A549 (cell line): ENCODE results near the gene VGLL3. TPM values are rescaled to one million over a fixed set of nuclear protein-coding genes. Genes with fewer than 3 reads are reported as not detected.

ENCODE experiments used
- ATAC-seq, 2 experiments: fragments of 200-7000 bp in 1 of 2; fragments of >200 bp in 1 of 2; cut with Nextera tagmentation in 1 of 2; cut with Tn5 transposase in 1 of 2; 3 replicates each; pipeline versions ENCODE4 v1.8.0 to v1.9.1; 2018 to 2020; ENCODE audit warnings: mild to moderate bottlenecking in 1 of 2, moderate library complexity in 1 of 2
- CTCF ChIA-PET: fragments of 300-600 bp; sonication (Branson Sonifier 250); formaldehyde crosslinking; extraction: SDS; loops from one replicate; lab custom pipeline; 2021; ENCODE audit warnings: antibody characterized with exemption, inconsistent platforms; lab: Yijun Ruan, JAX
- POLR2A ChIA-PET: fragments of 350-600 bp; formaldehyde crosslinking; extraction: SDS; loops from one replicate; lab custom pipeline; 2021; ENCODE audit warnings: antibody characterized with exemption, inconsistent platforms; lab: Yijun Ruan, JAX
- DNase-seq, 2 experiments: peaks; one replicate each; pipeline versions ENCODE4 v3.0.0 to v3.0.0-alpha.2; 2011 to 2016; ENCODE audit warnings: low read depth in 1 of 2, low spot score in 1 of 2
- FAIRE-seq: peaks from 2 replicates; lab custom pipeline; 2011; peaks lifted over from hg19 to GRCh38; lab: Jason Lieb, UNC
- H3K27ac ChIP-seq, 2 experiments: fragments of >200 bp; sonication (Bioruptor Twin); formaldehyde crosslinking; 3 replicates each; pipeline ENCODE4 v1.5.1; 2016 to 2017
- H3K4me1 ChIP-seq: fragments of >200 bp; sonication (Bioruptor Twin); formaldehyde crosslinking; 3 replicates; pipeline ENCODE4 v1.6.1; 2016
- H3K4me2 ChIP-seq: fragments of >200 bp; sonication (Bioruptor Twin); formaldehyde crosslinking; 3 replicates; pipeline ENCODE4 v1.6.1; 2016
- H3K4me3 ChIP-seq: fragments of >200 bp; sonication (Bioruptor Twin); formaldehyde crosslinking; 3 replicates; pipeline ENCODE4 v1.5.1; 2016
- H3K9me3 ChIP-seq: fragments of >200 bp; sonication (Bioruptor Twin); formaldehyde crosslinking; 3 replicates; pipeline ENCODE4 v1.6.1; 2016
- BCL3 ChIP-seq: fragments of >200 bp; sonication (Bioruptor Twin); formaldehyde crosslinking; IDR thresholded peaks from 3 replicates; pipeline ENCODE4 v1.6.1; 2016
- CBX2 ChIP-seq: fragments of 200-600 bp; sonication (generic); IDR thresholded peaks from 2 replicates; pipeline ENCODE4 v1.6.1; 2016; ENCODE audit warnings: low read depth, mild to moderate bottlenecking, borderline replicate concordance
- CEBPB ChIP-seq, 2 experiments: fragments of >200 bp in 1 of 2; sonication (Bioruptor Twin) in 1 of 2; formaldehyde crosslinking in 1 of 2; IDR thresholded peaks; 2 replicates each; pipeline ENCODE4 v1.6.1; 2012 to 2016
- CHD2 ChIP-seq: fragments of 150-350 bp; IDR thresholded peaks from 2 replicates; pipeline ENCODE4 v1.6.1; 2014; ENCODE audit warnings: low read length; ENCODE audit not compliant: partially characterized antibody
- CTCF ChIP-seq: fragments of >200 bp; sonication (Bioruptor Twin); formaldehyde crosslinking; IDR thresholded peaks from 3 replicates; pipeline ENCODE4 v1.5.1; 2016
- EP300 ChIP-seq, 2 experiments: fragments of >200 bp; sonication (Bioruptor Twin); formaldehyde crosslinking; IDR thresholded peaks; 2 replicates in 1 of 2; 3 replicates in 1 of 2; pipeline ENCODE4 v1.6.1; 2016 to 2017
- HDAC2 ChIP-seq: fragments of 200-600 bp; sonication (generic); IDR thresholded peaks from 2 replicates; pipeline ENCODE4 v1.6.1; 2016
- HOXA7 ChIP-seq: fragments of 250-450 bp; sonication (Bioruptor Pico); IDR thresholded peaks from 2 replicates; pipeline ENCODE4 v1.5.0; 2020; ENCODE audit warnings: mild to moderate bottlenecking, moderate library complexity
- JUN ChIP-seq, 2 experiments: fragments of >200 bp; sonication (Bioruptor Twin); formaldehyde crosslinking; IDR thresholded peaks; 2 replicates in 1 of 2; 3 replicates in 1 of 2; pipeline ENCODE4 v1.6.1; 2016 to 2017
- JUNB ChIP-seq: fragments of >200 bp; sonication (Bioruptor Twin); formaldehyde crosslinking; IDR thresholded peaks from 2 replicates; pipeline ENCODE4 v1.6.1; 2016
- KDM1A ChIP-seq: fragments of 200-600 bp; sonication (generic); IDR thresholded peaks from 2 replicates; pipeline ENCODE4 v1.6.1; 2016; ENCODE audit warnings: low read depth, mild to moderate bottlenecking
- KDM5A ChIP-seq: fragments of 200-600 bp; sonication (generic); IDR thresholded peaks from 2 replicates; pipeline ENCODE4 v1.6.1; 2016; ENCODE audit warnings: antibody characterized with exemption, mild to moderate bottlenecking
- MAFK ChIP-seq: fragments of 450-650 bp; IDR thresholded peaks from 2 replicates; pipeline ENCODE4 v1.6.1; 2014; ENCODE audit not compliant: partially characterized antibody
- MAZ ChIP-seq: fragments of 150-350 bp; IDR thresholded peaks from 2 replicates; pipeline ENCODE4 v1.6.1; 2014; ENCODE audit warnings: antibody characterized with exemption, low read depth, low read length, borderline replicate concordance
- NR3C1 ChIP-seq: fragments of >200 bp; sonication (Bioruptor Twin); formaldehyde crosslinking; IDR thresholded peaks from 3 replicates; pipeline ENCODE4 v1.6.1; 2017
- PHF8 ChIP-seq: fragments of 200-600 bp; sonication (generic); IDR thresholded peaks from 2 replicates; pipeline ENCODE4 v1.6.1; 2016; ENCODE audit warnings: low read depth, mild to moderate bottlenecking, antibody characterized with exemption, moderate library complexity, borderline replicate concordance
- POLR2A ChIP-seq: IDR thresholded peaks from 2 replicates; pipeline ENCODE4 v1.6.1; 2012; ENCODE audit warnings: mild to moderate bottlenecking, low read length
- POLR2AphosphoS2 ChIP-seq: conservative IDR thresholded peaks from 2 replicates; pipeline ENCODE4 v1.6.1; 2012; ENCODE audit warnings: low read length, improper control_type of control experiment, inconsistent platforms
- RAD21 ChIP-seq, 2 experiments: fragments of >200 bp in 1 of 2; sonication (Bioruptor Twin) in 1 of 2; formaldehyde crosslinking in 1 of 2; IDR thresholded peaks in 1 of 2; conservative IDR thresholded peaks in 1 of 2; 2 replicates in 1 of 2; 3 replicates in 1 of 2; pipeline ENCODE4 v1.6.1; 2012 to 2018; ENCODE audit warnings: inconsistent platforms in 1 of 2
- RARB ChIP-seq: fragments of 250-450 bp; sonication (Bioruptor Pico); IDR thresholded peaks from 2 replicates; pipeline ENCODE4 v1.8.0; 2021; ENCODE audit warnings: mild to moderate bottlenecking, moderate library complexity
- REST ChIP-seq: fragments of 200-600 bp; sonication (generic); IDR thresholded peaks from 2 replicates; pipeline ENCODE4 v1.6.1; 2016; ENCODE audit warnings: antibody characterized with exemption, mild to moderate bottlenecking, moderate library complexity
- RNF2 ChIP-seq: fragments of 200-600 bp; sonication (generic); IDR thresholded peaks from 2 replicates; pipeline ENCODE4 v1.6.1; 2016; ENCODE audit warnings: low read depth, mild to moderate bottlenecking, antibody characterized with exemption, moderate library complexity, borderline replicate concordance
- SMC3 ChIP-seq: fragments of >200 bp; sonication (Bioruptor Twin); formaldehyde crosslinking; IDR thresholded peaks from 3 replicates; pipeline ENCODE4 v1.6.1; 2018; ENCODE audit warnings: inconsistent platforms
- TP53 ChIP-seq: fragments of 250-450 bp; sonication (Bioruptor Pico); IDR thresholded peaks from 2 replicates; pipeline ENCODE4 v1.5.0; 2021; ENCODE audit warnings: mild to moderate bottlenecking, moderate library complexity
- ZNF302 ChIP-seq: fragments of 250-450 bp; sonication (Bioruptor Pico); IDR thresholded peaks from 2 replicates; pipeline ENCODE4 v1.9.0; 2021; ENCODE audit warnings: inconsistent platforms, mild to moderate bottlenecking, moderate library complexity
- WGBS: methylation state at CpG from one replicate; pipeline ENCODE4 v1.1.6; 2017; ENCODE audit errors: missing lambda C conversion rate; 5-methylcytosine and 5-hydroxymethylcytosine counted together
- polyA plus RNA-seq, 4 experiments: library from polyadenylated mRNA; depleted of rRNA in 3 of 4; stranded (reverse); fragments of >200 nt; fragmentation: RNase III in 1 of 4; extraction: RNeasy Plus Mini Kit Qiagen cat#74134 plus additional on column Dnase treatment in 1 of 4; gene quantifications; 2 replicates in 3 of 4; 3 replicates in 1 of 4; pipeline ENCODE4 v1.2.3, GENCODE V29; 2011 to 2017
- TF ChIP-seq, protein P1 (sequence below): IDR thresholded peaks from 2 replicates; pipeline ENCODE4 v1.6.1; 2012
- TF ChIP-seq, protein P2 (sequence below): fragments of 450-650 bp; IDR thresholded peaks from 2 replicates; pipeline ENCODE4 v1.6.1; 2014; ENCODE audit warnings: antibody characterized with exemption
- TF ChIP-seq, protein P3 (sequence below): fragments of 250-450 bp; sonication (Bioruptor Pico); IDR thresholded peaks from 2 replicates; pipeline ENCODE4 v1.5.0; 2021; ENCODE audit warnings: mild to moderate bottlenecking, moderate library complexity, borderline replicate concordance

Gene VGLL3
- polyA plus RNA-seq, 2 of the 4 experiments (the other 2 are of a cell fraction) = 4.3 to 13.0 TPM

DNA sequence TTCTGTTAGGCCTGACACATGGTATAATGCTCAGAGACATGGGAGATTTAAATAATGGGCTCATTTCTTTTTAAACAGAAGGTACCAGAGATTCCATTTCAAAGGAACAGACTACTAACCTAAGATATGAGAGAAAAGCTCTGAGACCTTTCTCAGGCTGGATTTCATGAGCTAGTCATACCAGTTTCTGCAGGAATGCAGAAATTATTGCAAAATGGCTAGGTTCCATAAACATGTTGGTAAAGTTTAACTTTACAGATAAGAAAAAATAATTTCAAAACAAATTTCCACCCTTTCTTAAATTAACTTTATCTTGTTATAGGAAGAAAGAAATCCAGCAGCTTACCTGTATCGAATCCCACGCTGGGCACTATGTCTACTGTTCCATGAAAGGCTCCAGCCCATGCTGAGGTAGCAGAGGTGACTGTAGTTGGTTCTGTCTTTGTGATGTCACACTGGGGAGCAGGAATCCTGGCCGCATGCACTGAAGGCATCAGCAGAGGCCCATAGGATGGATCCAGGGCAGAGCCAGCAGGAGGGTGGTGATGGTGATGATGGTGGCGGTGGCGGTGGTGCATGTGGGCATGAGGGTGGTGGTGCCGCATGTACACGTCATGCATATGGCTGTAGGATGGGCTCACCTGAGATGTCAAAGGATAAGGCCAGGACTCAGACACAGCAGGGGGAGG, 22.6 kb downstream of the VGLL3 start:
- FAIRE-seq (no peak), ATAC-seq (no peak)
- Histone ChIP-seq H3K27ac (no peak overlapping the region), H3K4me2 (no peak overlapping the region), H3K4me3 (no peak overlapping the region)
- 87% methylated on average over 6 of the region's 7 CpGs for WGBS
- no peak for TF ChIP-seq CEBPB (IDR thresholded peaks at IDR 0.05)
- no peak for TF ChIP-seq TP53
- no peak for TF ChIP-seq SMC3
- no peak for TF ChIP-seq PHF8
- TF ChIP-seq, protein P1, sequence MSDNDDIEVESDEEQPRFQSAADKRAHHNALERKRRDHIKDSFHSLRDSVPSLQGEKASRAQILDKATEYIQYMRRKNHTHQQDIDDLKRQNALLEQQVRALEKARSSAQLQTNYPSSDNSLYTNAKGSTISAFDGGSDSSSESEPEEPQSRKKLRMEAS = no peak
- no peak for TF ChIP-seq MAZ
- no peak for TF ChIP-seq POLR2A
- no peak for TF ChIP-seq NR3C1
- no peak for TF ChIP-seq HOXA7
- no peak for TF ChIP-seq RAD21 (conservative IDR thresholded peaks at IDR 0.05 in 1 of 2, IDR thresholded peaks at IDR 0.05 in 1 of 2)
- no peak for TF ChIP-seq MAFK
- TF ChIP-seq KDM1A = no peak
- TF ChIP-seq, protein P2, sequence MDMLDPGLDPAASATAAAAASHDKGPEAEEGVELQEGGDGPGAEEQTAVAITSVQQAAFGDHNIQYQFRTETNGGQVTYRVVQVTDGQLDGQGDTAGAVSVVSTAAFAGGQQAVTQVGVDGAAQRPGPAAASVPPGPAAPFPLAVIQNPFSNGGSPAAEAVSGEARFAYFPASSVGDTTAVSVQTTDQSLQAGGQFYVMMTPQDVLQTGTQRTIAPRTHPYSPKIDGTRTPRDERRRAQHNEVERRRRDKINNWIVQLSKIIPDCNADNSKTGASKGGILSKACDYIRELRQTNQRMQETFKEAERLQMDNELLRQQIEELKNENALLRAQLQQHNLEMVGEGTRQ = no peak
- TF ChIP-seq, all 56 proteins: peak for 0
- H3K9me3 ChIP-seq = no peaks in the 10 kb centered on the region
- POLR2A ChIA-PET = no interaction called here
- CTCF ChIA-PET = interaction anchor here (1.3 to 1.6 kb wide), 4 partner anchors 11 to 114 kb away, joined by 3 to 7 read pairs (median 3); no protein-coding TSS in a partner anchor
- DNase-seq = no peak
- peaks cover 2% of the 10 kb centered on the region; the same call in 2 of the 3 replicates for H3K4me1 ChIP-seq

DNA sequence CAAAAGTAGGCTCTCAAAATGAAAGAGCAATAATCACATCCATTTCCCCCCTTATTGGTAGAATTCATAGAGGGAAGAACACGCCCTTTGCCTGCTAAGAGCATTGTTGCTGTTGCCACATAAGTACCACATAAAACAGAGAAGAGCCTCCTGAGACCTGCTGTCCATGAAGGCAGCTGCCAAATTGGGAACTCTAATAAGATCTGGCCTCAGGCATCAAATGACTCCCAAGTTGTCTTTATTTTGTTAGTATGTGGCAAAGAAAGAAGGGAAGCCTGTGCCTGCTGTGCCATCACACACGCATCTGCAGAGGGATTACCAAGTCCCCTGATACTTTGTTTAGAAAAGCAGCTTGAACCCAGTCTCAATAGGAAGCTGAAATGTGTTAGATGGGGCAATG, 23.9 kb downstream of the VGLL3 start:
- POLR2A ChIA-PET = interaction anchor here (0.7 kb wide), 1 partner anchor 188 kb away, joined by 3 read pairs; no protein-coding TSS in a partner anchor
- ATAC-seq (no peak), DNase-seq (no peak)
- no peak overlapping the region for H3K4me3 ChIP-seq
- WGBS = 100% methylated on average over 2 of the region's 2 CpGs
- no peaks in the 10 kb centered on the region for H3K9me3 ChIP-seq
- CTCF ChIA-PET = interaction anchor here (0.6 to 1.8 kb wide), 5 partner anchors 10 to 266 kb away, joined by 3 to 5 read pairs (median 3); no protein-coding TSS in a partner anchor
- H3K27ac ChIP-seq = no peak overlapping the region
- TF ChIP-seq JUN (IDR thresholded peaks at IDR 0.05) = no peak
- no peak for TF ChIP-seq MAFK
- no peak for TF ChIP-seq HDAC2
- TF ChIP-seq, protein P1 = no peak
- no peak for TF ChIP-seq CTCF
- no peak for TF ChIP-seq KDM1A
- no peak for TF ChIP-seq REST
- no peak for TF ChIP-seq RARB
- no peak for TF ChIP-seq KDM5A
- no peak for TF ChIP-seq CBX2
- TF ChIP-seq, protein P3, sequence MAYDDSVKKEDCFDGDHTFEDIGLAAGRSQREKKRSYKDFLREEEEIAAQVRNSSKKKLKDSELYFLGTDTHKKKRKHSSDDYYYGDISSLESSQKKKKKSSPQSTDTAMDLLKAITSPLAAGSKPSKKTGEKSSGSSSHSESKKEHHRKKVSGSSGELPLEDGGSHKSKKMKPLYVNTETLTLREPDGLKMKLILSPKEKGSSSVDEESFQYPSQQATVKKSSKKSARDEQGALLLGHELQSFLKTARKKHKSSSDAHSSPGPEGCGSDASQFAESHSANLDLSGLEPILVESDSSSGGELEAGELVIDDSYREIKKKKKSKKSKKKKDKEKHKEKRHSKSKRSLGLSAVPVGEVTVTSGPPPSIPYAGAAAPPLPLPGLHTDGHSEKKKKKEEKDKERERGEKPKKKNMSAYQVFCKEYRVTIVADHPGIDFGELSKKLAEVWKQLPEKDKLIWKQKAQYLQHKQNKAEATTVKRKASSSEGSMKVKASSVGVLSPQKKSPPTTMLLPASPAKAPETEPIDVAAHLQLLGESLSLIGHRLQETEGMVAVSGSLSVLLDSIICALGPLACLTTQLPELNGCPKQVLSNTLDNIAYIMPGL = no peak
- no peak for TF ChIP-seq CHD2
- no peak for TF ChIP-seq RNF2
- no peak for TF ChIP-seq BCL3
- no peak for TF ChIP-seq POLR2AphosphoS2
- TF ChIP-seq TP53 = no peak
- TF ChIP-seq EP300 (IDR thresholded peaks at IDR 0.05) = no peak
- TF ChIP-seq JUNB = no peak
- TF ChIP-seq ZNF302 (CRISPR knock-in tag) = no peak
- TF ChIP-seq, all 56 proteins: peak for 0
- Histone ChIP-seq H3K4me1 (peaks cover 1% of the 10 kb centered on the region; the same call in 1 of the 3 replicates), H3K4me2 (no peak overlapping the region)
- no peak for FAIRE-seq
